HG03432 (cell line): ENCODE results near the gene SRGN.
"Not testable (repeated sequence)": the region's sequence is repeated elsewhere in the genome, so short reads cannot be mapped to it uniquely, and the experiment has no call there.

Experiments
- ATAC-seq: cut with Tn5 transposase; IDR thresholded peaks from one replicate; pipeline ENCODE4 v1.9.1; 2021; ENCODE audit warnings: mild to moderate bottlenecking, moderate library complexity; ENCODE audit not compliant: unreplicated experiment

SRGN gene, protein sequence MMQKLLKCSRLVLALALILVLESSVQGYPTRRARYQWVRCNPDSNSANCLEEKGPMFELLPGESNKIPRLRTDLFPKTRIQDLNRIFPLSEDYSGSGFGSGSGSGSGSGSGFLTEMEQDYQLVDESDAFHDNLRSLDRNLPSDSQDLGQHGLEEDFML

DNA sequence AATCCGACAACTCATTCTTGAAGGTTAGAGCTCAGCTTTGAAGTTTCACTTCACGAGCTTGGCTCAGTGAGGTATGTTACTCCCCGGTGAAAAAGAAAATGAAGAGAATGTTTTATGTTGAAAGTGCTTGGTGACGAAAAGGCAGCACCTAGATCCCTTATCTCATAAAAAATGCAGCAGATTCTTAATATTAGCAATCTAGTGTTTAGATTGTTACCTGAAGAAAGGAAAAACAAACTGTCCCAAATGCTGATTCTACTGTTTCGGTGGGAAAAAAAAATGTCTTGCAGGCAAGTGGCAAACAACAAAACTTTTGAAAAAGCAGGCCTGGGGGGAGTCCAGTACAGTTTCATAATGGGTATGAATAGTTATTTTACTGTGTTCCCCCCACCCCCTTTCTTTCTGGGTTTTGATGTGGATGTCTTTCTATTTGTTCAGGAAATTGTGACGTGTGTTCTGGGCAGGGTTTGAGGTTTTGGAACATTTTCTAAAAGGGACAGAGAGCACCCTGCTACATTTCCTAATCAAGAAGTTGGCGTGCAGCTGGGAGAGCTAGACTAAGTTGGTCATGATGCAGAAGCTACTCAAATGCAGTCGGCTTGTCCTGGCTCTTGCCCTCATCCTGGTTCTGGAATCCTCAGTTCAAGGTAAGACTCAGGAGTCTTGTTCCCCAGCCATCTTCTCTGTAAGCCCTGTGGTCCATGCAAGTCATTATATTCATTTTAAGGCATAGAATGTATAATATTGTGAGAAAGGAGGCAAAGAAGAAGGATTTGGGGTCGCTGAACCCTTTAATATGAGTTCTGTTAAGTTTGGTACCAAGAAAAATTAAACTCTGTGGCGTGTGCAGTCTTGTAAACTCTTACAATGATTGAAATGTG, at the start of gene SRGN:
Gene SRGN, plus strand, starts transcription at position 514 of the 881 bp plus-strand sequence. Its CDS starts 55 bp downstream, at position 569.
- peak; percentile 65 for ATAC-seq

DNA sequence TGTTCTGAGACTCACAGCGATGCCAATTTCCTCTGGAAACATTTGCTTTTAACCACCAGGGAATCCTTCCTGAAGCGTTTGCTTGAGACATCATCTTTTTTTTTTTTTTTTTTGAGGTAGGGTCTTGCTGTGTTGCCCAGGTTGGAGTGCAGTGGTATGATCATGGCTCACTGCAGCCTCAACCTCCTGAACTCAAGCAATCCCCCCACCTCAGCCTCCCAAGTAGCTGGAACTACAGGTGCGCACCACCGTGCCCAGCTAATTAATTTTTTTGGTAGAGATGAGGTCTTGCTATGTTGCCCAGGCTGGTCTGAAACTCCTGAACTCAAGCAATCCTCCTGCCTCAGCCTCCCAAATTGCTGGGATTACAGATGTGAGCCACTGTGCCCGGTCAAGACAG, 47.0 kb upstream of the SRGN start:
- not testable (repeated sequence) for ATAC-seq

DNA sequence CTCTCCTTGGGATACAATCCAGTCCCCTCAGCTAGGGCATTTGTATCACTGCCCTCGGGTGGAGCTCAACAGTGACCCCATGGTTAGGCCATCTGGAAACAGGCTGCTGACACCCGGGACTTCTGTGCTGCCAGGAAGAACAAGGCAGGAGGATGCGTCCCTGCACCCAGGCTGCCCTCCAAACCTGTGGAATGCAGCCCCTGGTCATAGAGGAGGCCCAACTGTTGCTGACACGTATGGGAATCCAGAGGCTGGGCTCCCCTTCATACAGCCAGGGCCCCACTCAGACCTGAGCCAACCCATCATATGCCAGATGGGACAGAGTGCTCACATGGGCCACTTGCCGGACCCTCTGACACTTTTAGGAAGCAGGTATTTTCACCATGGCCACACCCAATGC, 45.5 kb upstream of the SRGN start:
- no peak for ATAC-seq

DNA sequence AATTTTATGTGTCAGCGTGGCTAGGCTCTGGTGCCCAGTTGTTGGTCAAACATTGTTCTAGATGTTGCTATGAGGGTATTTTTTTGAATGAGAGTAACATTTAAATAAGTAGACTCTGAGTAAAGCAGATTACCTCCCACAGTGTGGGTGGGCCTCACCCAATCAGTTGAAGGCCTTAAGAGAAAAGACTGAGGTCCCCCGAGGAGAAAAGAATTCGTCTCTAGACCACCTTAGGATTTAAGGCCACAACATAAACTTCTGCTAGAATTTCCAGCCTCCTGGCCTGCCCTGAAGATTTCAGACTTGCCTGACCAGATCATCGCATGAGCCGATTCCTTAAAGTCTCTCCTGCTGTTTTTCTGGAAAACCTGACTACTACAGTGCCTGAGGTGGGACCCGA, 45.1 kb upstream of the SRGN start:
- no peak for ATAC-seq

DNA sequence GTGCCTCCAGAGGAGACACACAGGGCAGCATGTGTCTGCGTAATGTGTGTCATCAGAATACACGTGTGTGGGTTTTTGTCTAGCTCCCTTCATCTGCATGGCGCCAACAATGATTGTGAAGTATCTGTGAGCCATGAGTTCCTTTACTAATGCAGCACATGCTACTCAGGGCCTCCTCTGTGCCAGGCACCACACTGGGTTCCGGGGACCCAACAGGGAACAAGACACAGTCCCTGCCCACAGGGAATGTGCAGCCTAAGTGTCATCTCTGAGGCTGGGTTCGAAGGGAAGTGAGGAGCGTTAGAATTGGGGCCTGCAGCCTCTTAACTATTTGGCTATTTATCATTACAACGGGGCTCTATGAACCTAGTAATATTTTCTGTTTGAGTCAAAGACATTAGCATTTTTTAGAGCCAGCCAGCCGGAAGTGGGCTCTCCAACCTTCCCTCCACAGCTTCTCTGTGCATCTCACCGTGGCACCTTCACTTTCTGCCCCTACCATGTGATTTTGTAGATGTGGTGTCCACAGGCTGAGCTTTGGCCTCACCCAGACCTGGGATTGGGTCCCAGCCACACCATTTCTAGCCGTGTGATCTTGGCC, 43.9 kb upstream of the SRGN start:
- ATAC-seq = peak; percentile 55

DNA sequence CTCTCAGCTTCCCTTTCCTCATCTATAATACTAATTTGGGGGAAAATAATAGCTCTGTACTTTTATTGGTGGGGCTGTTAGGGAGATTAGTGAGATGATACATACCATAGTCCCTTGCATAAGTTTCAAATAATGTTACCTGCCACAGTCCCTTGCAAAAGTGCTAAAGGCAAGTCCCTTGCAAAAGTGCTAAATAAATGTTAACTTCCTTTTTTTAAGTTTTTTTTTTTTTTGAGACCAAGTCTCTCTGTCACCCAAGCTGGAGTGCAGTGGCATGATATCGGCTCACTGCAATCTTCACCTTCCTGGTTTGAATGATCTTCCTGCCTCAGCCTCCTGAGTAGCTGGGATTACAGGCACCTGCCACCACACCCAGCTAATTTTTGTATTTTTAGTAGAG, 43.4 kb upstream of the SRGN start:
- ATAC-seq = peak; percentile 2

DNA sequence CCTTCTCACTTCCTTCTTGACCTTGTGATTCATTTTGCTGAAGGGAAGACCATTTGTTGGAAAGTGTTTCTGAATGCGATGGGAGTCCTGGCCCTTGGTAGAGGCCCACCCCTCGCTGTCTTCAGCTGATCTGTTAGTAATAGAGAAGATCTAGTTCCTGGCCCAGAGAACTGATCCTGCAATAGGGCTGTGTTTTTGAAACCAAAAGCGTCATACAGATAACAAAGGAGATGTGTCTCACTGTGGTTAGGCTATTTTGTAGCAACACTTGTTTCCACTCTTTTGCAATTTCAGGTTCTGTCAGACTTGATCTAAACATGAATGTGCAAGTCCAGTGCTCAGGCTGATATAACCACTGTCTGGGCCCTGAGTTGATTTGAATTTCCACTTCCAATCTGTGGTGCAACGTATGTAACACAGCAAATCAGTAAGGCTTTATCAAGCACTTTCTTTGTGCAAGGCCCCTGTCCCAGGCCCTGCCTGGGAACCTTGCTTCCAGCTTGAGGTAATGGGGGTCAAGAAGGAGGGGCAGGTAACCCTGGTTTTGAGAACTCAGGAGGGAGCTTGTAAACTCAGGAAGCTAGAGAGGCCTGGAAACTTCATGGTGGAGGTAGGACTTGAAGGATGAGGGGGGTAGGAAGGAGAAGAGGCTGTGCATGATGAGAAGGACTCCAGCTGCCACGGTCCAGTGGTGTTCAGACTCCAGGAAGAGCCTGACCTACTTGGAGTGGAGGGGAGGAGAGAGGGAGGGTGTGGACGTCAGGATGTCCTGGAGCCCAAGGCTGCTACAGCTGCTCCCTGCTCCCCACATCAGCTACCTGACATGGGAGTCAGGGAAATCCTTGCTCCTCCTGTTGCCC, 42.2 kb upstream of the SRGN start:
- ATAC-seq = peak; percentile 64

DNA sequence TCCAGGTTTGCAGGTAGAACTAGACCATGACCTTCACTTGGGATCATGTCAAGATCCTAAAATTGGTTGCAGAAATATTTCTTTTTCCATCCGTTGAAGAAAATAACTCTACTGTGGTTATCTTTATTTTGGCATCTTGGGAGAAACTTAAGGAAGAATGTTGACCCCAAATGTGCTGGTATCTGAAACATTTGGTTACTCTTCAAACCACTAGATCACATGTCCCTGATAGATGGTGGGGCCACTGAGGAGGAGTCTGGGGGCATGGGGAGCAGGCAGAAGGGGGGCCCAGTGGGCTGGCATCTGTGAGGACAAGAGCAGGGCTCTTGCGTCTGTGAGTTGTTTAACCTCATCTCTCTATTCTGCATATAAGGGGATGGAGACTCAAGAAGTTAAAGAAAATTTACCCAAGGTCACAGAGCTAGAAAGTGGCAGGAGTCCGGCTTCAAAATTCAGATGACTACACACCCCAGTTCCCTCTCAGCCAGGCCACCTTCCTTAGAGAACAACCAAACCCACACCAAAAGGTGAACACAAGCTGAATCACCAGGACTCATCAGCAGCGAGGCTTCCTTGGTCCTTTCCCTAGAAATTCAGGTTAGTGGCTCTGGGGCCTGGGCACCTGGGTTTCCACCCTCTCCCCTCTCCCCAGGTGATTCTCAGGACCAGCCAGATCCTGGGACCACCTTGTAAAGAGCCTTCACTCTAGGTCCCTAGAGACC, 40.6 kb upstream of the SRGN start:
- no peak for ATAC-seq

DNA sequence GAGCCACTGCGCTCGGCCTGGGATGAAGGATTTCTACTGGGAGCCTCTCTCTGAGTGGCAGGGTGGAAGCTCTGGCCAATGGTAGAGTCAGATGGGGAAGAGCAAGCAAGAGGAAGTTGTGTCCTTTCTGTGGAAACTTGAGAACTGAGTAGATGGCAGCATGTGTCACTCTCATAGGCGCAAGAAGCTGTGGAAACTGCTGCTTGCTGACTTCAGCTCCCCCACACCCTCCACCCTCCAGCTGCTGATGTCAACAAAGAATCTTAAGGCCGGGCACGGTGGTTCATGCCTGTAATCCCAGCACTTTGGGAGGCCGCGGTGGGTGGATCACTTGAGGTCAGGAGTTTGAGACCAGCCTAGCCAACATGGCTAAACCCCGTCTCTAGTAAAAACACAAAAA, 39.8 kb upstream of the SRGN start:
- ATAC-seq = no peak

DNA sequence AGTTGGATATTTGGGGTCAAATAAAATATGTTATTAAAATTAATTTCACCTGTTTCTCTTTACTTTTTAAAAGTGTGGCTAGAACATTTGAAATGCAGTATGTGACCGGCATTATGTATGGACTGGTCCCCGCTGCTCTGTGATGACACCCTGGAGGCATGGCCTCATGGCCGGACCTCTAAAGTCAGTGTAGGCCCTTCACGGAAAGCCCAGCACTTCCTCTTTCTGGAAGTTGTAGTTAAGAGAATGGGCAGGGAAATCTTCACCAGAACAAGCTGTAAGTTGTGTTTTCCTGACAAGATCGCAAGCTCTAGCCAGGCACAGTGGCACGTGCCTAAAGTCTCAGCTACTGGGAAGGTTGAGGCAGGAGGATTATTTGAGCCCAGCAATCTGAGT, 38.3 kb upstream of the SRGN start:
- ATAC-seq = no peak

DNA sequence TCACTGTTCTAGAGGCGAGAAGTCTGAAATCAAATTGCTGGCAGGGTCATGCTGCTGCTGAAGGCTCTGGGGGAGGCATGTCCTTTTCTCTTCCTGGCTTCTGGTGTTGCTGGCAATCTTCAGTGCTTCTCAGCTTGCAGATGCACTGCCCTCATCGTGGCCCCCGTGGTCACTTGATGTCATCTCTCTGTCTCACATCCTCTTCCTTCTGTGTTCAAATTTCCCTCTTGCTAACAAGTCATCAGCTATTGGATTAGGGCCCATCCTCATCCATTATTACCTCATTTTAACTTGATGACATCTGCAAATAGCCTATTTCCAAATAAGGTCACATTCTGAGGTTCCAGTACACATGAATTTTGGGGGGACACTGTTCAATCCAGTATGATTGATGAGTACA, 36.6 kb upstream of the SRGN start:
- ATAC-seq = peak; percentile 51

DNA sequence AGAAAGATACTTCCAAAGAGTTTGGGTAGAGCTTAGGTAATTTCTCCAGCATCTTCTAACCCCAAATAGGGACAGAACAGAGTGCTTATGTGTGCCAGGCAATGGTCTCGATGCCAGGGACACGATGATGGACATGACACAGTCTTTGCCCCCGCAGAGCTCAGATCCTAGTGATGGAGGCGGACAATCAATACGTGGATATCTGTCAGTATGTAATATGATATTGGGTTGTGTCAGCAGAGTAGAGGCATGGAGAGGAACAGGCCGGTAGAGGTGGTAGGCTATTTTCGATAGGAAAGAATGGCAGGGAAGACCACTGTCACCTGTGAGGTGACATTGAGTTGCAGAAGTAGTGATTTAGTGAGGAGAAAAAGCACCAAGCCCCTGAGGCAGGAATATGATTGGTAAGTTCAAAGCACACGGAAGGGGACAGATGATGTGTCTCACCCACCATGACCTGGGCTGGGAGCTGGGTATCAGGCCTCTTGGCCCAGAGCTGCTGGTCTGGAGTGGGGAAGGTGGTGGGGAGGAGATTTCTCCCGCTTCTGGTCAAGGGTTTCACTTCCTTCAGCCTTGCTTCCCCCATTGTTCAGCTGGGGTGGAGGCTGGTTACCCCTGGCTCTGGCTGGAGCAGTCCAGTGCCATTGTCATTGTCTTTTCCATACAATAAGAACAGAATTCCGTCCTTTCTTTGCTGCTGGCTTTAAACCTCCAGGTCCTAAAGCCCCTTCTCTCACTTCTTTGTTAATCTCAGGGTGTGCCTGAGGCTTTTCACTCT, 36.0 kb upstream of the SRGN start:
- no peak for ATAC-seq

DNA sequence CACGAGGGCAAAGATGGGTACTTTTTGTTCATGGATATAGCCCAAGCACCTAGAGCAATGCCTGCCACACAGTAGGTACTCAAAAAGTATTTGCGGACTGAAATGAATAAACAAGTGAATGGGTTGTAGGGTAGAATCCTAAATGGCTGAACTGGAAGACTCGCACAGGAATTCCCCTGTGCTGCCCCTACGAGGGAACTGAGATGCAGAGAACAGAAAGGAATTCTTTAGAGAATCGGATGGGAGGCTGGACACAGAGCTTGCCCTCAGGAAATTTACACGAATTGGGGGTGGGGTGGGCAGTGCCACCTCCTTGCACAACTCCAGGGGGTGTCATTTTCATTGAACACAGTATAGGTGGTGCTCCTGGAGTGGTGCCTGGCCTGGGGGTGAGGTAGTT, 35.2 kb upstream of the SRGN start:
- ATAC-seq = no peak

DNA sequence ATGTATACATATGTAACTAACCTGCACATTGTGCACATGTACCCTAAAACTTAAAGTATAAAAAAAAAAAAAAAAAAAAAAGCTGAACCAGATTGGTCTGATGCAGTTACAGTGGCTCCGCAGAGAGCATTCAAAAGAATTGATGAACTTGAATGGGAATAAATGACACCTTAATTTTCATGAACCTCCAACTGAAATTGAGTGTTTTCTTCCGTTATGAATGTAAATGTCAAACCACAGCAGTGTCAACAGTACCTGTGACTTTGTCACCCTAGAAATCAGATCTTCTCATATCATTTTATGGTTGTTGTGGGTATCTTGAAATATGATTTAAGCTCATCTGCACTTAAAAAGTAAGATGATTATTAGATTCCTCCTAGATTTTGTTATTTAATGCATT, 32.7 kb upstream of the SRGN start:
- ATAC-seq = no peak

DNA sequence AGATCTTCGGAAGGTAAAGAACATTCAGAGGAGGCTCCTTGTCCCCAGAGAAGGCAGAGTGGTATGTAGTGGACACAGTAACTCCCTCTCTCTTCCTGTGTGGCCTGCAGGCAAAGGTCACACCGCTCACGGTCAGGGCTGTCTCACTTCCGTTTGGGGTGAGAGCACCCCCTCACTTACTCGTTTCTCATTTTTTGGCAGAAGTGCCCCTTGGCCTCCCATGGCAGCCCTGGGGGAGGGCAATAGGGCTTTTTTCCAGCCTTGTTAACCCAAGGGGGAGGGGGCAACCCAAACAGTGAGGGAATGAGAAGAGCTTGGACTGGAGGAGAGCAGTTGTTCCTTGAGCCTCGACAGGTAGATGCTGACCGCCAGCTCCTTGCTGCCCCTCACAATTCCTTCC, 31.8 kb upstream of the SRGN start:
- ATAC-seq = no peak

DNA sequence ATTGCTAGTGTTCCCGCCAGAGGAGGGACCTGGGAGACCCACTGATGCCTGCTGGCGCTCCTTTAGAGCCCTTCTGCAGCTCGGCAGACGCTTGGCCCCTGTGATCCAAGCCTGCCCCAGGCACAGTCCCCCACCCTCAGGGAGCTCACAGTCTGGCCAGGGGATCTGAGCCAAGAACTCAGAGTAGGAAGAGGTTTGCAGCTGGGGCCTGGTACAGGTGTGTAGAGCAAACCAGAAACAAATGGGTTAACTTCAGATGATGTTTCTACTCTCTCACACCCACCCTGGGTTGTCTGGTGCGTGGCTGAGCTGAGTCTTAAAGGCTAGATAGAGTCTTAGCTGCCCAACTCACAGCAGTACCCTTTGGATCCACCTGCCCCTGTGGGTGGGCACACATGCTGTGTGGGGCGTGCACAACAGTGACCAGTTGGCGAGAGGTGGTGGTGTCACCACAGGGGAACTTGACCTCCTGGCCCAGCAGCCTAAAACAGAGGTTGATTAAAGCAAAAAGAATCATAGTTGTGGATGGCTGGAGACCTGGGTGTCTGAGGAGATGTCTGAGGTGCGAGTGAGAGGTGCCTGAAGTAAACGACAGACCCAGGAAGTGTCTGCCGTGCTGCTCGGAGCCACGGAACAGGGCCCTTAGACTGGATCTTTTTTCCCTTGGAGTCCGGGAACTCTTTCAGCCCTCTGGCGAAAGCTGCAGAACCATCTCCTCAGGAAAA, 31.2 kb upstream of the SRGN start:
- ATAC-seq = no peak

DNA sequence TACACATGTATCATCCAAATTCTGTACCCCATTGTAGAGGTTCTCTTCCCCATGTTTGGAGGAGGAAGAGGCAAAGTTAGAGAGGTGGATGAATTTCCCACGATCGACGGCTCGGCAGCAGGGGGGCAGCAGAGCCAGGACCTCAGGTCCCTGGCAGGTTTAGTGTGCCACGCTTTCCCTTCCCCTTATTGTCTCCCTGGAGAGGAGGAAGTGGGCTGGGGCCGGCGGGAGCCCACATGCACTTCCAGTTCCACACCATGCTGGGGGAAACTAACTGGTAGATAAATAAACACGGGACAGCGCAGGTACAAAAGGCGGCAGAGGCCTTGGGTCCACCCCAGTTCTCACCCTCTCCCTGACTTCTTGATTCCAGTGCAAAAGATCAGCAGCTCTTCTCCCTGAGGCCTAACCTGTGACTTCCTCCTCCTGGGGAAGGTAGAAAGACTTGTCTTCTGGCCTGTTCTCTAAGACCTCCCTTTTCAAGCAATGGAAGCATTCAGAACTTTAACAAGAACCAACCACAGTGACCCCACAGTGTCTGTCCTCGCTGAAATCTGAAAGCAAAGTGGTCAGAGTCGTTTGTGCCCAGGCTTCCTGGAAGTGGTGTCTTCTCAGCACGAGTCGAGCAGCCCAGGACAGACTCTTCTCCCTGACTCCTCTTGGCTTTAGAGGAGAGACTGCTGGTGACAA, 30.5 kb upstream of the SRGN start:
- no peak for ATAC-seq

DNA sequence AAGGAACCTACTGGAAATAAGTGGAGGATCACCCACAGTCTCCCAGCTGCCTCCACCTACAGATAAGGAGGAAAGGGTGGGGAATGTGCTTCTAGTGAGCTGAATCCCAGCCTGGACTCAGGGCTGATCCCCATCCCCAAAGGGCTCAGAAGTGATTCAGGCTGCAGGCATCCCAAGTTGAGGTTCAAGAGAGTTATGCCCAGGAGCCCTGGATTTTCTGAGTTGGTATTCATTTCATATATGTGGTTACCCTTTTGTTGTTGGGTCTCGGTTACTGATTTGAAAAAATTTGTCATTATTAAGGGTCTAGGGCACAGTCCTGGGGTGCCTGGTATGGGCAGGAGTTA, 30.0 kb upstream of the SRGN start:
- no peak for ATAC-seq
